LNCAP (cell line): Measurements from ENCODE around the gene KIAA0513.

Experiments
- TF ChIP-seq, protein P1 (sequence below): fragments of 450-650 bp; IDR thresholded peaks from 2 replicates; pipeline ENCODE4 v1.5.1; 2017; ENCODE audit warnings: mild to moderate bottlenecking

KIAA0513 gene

DNA sequence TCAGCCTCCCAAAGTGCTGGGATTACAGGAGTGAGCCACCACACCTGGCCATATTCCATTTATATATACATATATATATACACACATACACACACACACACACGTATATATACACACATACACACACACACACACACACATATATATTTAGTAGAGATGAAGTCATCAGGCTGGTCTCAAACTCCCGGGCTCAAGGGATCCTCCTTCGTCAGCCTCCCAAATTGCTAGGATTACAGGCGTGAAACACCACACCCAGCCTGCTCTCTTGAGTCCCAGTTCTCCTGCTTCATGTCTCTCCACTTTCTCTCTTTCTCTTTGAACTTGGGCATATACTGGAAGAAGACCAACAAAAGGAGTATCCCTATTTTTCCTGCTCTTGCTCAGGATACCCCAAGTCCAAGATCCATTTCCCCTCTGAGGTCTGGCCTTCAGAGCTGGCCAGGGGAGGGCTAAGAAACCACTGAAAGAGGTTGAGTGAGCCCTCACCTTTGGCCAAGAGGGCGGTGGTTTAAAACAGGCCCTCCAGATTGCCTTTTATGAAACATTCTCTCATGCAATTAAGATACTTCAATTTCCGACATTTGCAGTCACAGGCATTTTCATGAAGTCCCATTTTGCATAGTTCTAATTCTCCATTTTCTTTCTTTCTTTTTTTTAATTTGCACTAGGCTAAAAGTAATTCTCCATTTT is 46.8 kb downstream of the KIAA0513 start:
- TF ChIP-seq, protein P1, sequence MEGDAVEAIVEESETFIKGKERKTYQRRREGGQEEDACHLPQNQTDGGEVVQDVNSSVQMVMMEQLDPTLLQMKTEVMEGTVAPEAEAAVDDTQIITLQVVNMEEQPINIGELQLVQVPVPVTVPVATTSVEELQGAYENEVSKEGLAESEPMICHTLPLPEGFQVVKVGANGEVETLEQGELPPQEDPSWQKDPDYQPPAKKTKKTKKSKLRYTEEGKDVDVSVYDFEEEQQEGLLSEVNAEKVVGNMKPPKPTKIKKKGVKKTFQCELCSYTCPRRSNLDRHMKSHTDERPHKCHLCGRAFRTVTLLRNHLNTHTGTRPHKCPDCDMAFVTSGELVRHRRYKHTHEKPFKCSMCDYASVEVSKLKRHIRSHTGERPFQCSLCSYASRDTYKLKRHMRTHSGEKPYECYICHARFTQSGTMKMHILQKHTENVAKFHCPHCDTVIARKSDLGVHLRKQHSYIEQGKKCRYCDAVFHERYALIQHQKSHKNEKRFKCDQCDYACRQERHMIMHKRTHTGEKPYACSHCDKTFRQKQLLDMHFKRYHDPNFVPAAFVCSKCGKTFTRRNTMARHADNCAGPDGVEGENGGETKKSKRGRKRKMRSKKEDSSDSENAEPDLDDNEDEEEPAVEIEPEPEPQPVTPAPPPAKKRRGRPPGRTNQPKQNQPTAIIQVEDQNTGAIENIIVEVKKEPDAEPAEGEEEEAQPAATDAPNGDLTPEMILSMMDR = no peak

DNA sequence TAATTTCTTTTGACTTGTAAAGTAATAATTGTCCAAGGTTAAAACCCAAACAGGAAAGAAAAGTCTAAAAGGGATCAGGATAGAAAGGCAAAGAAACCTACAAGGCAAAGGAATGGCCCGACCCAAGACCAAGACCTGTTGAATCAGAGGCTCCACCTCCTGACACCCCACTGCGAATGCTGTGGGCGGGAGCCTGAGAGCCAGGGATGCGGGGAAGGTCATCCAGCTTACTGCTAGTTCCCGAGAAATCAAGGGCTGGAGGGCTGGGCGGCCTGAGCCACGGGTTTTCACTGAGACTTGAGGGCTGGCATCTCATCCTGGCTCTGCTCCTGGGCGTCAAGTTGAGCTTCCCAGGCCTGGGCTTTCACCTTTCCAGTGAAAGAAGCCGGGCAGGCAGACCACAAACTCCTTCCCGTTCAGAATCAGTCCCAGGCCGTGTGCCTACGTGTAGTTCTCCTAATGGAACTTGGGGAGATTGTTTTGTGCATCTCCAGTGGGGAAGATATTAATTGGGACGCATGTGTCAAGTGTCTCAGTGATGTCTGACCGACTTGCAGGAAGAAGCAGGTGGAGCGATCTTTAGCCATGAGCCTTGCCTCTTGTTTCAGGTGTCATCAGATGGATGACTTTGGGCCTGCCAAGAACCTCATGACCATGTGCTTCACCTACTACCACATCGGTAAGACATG is 47.8 kb downstream of the KIAA0513 start:
- TF ChIP-seq, protein P1 = no peak

DNA sequence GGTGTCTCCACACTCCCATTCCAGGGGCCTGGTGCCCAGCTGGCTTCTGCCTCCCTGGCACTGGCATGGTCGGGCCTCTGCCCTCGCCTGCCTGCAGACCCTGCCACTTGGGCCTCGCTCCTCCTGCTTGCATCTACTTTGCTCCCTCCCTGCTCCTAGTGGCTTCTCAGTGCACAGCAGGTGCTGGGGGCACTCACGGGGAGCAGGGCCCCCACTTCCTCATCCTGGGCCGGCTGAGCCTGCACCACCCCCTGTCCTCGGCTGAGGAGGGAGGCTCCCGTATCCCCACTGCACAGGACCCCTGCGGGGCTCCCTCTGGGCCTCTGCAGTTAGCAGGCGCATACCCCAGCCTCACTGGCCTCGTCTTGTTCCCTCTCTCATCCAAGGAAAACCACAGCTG is 49.4 kb downstream of the KIAA0513 start:
- TF ChIP-seq, protein P1 = no peak

DNA sequence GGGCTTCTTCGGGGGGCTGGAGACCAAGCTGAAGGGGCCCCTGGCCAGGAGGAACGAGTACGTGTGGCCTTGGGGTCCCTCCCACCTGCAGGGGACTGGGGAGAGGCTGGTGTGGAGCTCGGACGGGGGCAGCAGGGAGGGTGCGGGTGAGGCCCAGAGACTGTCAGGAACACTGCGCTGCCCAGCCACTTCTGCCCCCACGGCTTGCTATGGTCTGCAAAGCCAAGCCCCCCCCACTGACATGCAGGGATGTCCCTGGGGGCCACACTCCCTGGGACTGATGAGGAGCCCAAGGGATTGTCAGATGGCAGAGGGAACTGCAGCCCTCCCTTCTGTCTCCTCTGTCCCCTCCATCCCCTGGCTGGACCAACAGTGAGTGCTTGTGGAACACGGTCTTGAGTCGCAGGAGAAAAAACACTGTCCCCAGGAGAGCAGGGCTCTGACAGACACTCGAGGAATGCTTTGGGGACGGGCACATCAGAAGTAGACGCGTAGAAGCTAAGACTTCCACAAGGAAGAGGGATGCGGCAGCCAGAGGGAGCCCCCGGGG is 50.1 kb downstream of the KIAA0513 start:
- TF ChIP-seq, protein P1 = no peak

DNA sequence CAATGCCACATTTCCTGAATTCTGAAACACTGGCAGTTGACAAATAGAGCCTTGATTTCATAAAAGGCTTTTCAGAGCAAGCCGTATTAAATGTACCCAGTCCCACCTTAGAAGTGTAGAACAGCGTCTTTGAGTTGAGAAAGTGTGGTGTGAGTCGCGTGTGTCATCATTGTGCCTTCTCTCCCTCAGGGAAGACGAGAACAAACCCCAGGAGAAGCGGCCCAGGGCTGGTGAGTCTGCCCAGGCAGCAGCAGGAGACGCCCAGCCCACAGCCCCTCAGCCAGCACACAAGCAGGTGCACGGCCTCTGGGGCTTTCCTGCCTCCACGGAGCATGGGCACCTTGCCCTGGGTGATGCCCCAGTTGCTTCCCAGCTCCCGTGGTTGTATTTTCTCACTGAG is 50.6 kb downstream of the KIAA0513 start:
- TF ChIP-seq, protein P1 = no peak

DNA sequence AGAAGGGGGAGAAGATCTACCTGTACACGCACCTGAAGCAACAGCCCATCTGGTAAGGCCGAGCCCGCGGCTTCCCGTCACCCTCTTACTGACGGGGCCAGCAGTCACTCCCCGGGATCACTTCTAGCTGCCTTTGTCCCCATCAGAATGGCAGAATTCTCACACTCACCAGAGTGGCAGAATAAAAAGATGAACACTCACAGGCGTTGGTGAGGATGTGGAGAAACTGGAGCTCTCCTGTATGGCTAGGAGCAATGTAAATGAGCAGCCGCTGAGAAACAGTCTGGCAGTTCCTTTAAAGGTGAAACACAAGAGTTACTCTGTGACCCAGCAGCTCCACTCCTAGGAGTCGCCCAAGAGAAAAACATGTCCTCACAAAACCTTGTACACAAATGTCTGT is 51.4 kb downstream of the KIAA0513 start:
- TF ChIP-seq, protein P1 = no peak

DNA sequence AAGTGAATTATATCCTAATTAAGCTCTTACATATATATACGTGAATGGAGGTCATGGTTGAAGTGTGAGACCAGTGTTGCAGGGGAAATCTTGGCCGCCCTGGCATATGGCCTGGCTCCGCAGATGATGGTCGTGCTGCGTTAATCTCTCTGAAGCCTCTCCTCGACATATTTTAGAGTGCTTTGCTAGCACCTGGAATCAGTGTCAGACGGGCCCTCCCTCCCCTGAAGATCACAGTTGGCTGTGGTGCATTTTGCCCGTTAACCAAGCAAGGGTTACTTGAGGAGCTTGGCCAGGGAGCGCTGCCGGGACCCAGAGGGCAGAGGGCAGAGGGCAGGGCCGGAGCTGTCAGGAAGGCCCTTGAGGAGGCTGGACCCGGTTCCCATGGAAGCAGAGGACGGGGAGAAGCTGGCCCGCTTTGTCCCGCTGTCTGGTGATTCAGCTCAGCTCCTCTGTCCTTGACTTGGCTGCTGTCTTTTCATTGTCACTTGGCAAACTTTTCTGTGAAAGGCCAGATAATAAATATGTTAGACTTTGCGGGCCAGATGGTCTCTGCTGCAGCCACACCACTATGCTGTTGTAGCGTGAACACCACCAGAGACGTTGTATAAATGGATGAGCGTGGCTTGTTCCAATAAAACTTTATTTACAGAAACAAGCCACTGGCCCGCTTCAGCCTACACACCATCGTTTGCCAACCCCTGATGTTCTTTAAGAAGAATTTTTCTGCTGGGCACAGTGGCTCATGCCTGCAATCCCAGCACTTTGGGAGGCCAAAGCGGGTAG is 52.4 kb downstream of the KIAA0513 start:
- TF ChIP-seq, protein P1 = no peak
